GM23338 (cell line): ENCODE measurements around the gene PDZD8. TPM values are rescaled to one million over a fixed set of nuclear protein-coding genes. Genes with fewer than 3 reads are reported as not detected.

Experiments
- ATAC-seq: fragments of 200-7000 bp; cut with Tn5 transposase; 3 replicates; pipeline ENCODE4 v1.9.1; 2020
- DNase-seq: peaks from one replicate; pipeline ENCODE4 v3.0.0-alpha.2; 2015; ENCODE audit warnings: low spot score
- H2AFZ ChIP-seq: fragments of 200-600 bp; sonication (generic); 2 replicates; pipeline ENCODE4 v1.8.0; 2016; ENCODE audit warnings: antibody characterized with exemption, mild to moderate bottlenecking, moderate library complexity
- H3F3A ChIP-seq: fragments of 200-600 bp; sonication (generic); replicated peaks from 2 replicates; pipeline ENCODE4 v1.8.0; 2017; ENCODE audit warnings: antibody characterized with exemption, mixed run types, low read depth
- H3K27ac ChIP-seq: fragments of 200-600 bp; sonication (generic); 2 replicates; pipeline ENCODE4 v1.6.1; 2016; ENCODE audit warnings: low read depth
- H3K27me3 ChIP-seq: fragments of 200-600 bp; sonication (generic); 2 replicates; pipeline ENCODE4 v1.8.0; 2016; ENCODE audit warnings: mild to moderate bottlenecking, mixed run types, moderate library complexity; ENCODE audit not compliant: insufficient read depth
- H3K36me3 ChIP-seq: fragments of 200-600 bp; sonication (generic); 2 replicates; pipeline ENCODE4 v1.8.0; 2016; ENCODE audit warnings: mild to moderate bottlenecking; ENCODE audit not compliant: insufficient read depth
- H3K4me1 ChIP-seq: fragments of 200-600 bp; sonication (generic); 2 replicates; pipeline ENCODE4 v1.8.0; 2016; ENCODE audit warnings: mild to moderate bottlenecking, moderate library complexity; ENCODE audit not compliant: insufficient read depth
- H3K4me2 ChIP-seq: fragments of 200-600 bp; sonication (generic); 2 replicates; pipeline ENCODE4 v1.7.1; 2017; ENCODE audit warnings: mixed run types
- H3K4me3 ChIP-seq: fragments of 200-600 bp; sonication (generic); 2 replicates; pipeline ENCODE4 v1.6.1; 2016; ENCODE audit warnings: mixed run types
- H3K79me2 ChIP-seq: fragments of 200-600 bp; sonication (generic); replicated peaks from 2 replicates; pipeline ENCODE4 v1.8.0; 2017; ENCODE audit warnings: mild to moderate bottlenecking; ENCODE audit not compliant: insufficient read depth
- H3K9me2 ChIP-seq: fragments of 200-600 bp; sonication (generic); 2 replicates; pipeline ENCODE4 v1.8.0; 2017; ENCODE audit not compliant: insufficient read depth
- H4K20me1 ChIP-seq: fragments of 200-600 bp; sonication (generic); replicated peaks from 2 replicates; pipeline ENCODE4 v1.8.0; 2017; ENCODE audit warnings: mild to moderate bottlenecking; ENCODE audit not compliant: insufficient read depth
- H3K27ac Mint-ChIP-seq: 2 replicates; pipeline ENCODE4 v1.8.0; 2020; ENCODE audit warnings: inconsistent platforms, mild to moderate bottlenecking, moderate library complexity, mixed read lengths
- H3K27me3 Mint-ChIP-seq: 3 replicates; pipeline ENCODE4 v1.8.0; 2022; ENCODE audit warnings: low read depth, mild to moderate bottlenecking, moderate library complexity, mixed read lengths, inconsistent platforms; ENCODE audit not compliant: insufficient read depth, poor library complexity
- H3K36me3 Mint-ChIP-seq: 3 replicates; pipeline ENCODE4 v1.8.0; 2021; ENCODE audit warnings: low read depth, mild to moderate bottlenecking, inconsistent platforms, moderate library complexity, mixed read lengths
- H3K4me1 Mint-ChIP-seq: 3 replicates; pipeline ENCODE4 v1.8.0; 2020; ENCODE audit warnings: mild to moderate bottlenecking, inconsistent platforms, mixed read lengths
- H3K4me3 Mint-ChIP-seq: 3 replicates; pipeline ENCODE4 v1.8.0; 2021; ENCODE audit warnings: moderate library complexity, mild to moderate bottlenecking, inconsistent platforms, mixed read lengths
- H3K9me3 Mint-ChIP-seq: 3 replicates; pipeline ENCODE4 v1.8.0; 2020; ENCODE audit warnings: moderate library complexity, mild to moderate bottlenecking, inconsistent platforms, mixed read lengths
- CREB1 ChIP-seq: fragments of 250-450 bp; sonication (Bioruptor Pico); IDR thresholded peaks from 2 replicates; pipeline ENCODE4 v1.5.0; 2020; ENCODE audit warnings: low read depth, mild to moderate bottlenecking, moderate library complexity
- ETS1 ChIP-seq: IDR thresholded peaks from 2 replicates; pipeline ENCODE4 v1.6.1; 2016; ENCODE audit warnings: antibody characterized with exemption
- NANOG ChIP-seq: IDR thresholded peaks from 2 replicates; pipeline ENCODE4 v1.6.1; 2016; ENCODE audit warnings: antibody characterized with exemption, borderline replicate concordance
- POLR2AphosphoS5 ChIP-seq: IDR thresholded peaks from 2 replicates; pipeline ENCODE4 v1.6.1; 2016; ENCODE audit warnings: antibody characterized with exemption, low read depth
- REST ChIP-seq: IDR thresholded peaks from one replicate; pipeline ENCODE4 v1.6.1; 2018; ENCODE audit warnings: antibody characterized with exemption; ENCODE audit not compliant: unreplicated experiment
- ZNF114 ChIP-seq: fragments of 250-450 bp; sonication (Bioruptor Pico); IDR thresholded peaks from 2 replicates; pipeline ENCODE4 v1.5.0; 2020; ENCODE audit warnings: mild to moderate bottlenecking, moderate library complexity
- ZNF462 ChIP-seq: fragments of 250-450 bp; sonication (Bioruptor Pico); IDR thresholded peaks from 2 replicates; pipeline ENCODE4 v1.5.0; 2020; ENCODE audit warnings: mild to moderate bottlenecking, moderate library complexity
- polyA plus RNA-seq: library from polyadenylated mRNA; unstranded; fragments of >200 nt; fragmentation: Nextera tagmentation; extraction: Ambion mirVana; gene quantifications from 2 replicates; pipeline ENCODE4 v1.2.1, GENCODE V29; 2016
- total RNA-seq: library from RNA; depleted of rRNA; stranded (reverse); fragments of >200 nt; shearing (Covaris generic); gene quantifications from 2 replicates; pipeline ENCODE4 v1.2.3, GENCODE V29; 2014

The PDZD8 gene
- total and polyA plus RNA-seq, 2 experiments from 2014 or later: 11.4 to 28.6 TPM

- H3K27me3 ChIP-seq: no peaks in the 10 kb centered on the region
- Mint-ChIP-seq H3K4me1 (peaks cover 39% of the 10 kb centered on the region), H3K36me3 (no peaks in the 10 kb centered on the region; the same call in 1 of the 3 replicates), H3K9me3 (no peaks in the 10 kb centered on the region), H3K27me3 (peaks cover 7% of the 10 kb centered on the region), H3K27ac (no peak overlapping the region), H3K4me3 (no peak overlapping the region)
- no peaks in the 10 kb centered on the region for H3K9me2 ChIP-seq
- no peaks in the 10 kb centered on the region for H3K36me3 ChIP-seq
- no peaks in the 10 kb centered on the region for H3K79me2 ChIP-seq
- no peak overlapping the region for H3K4me3 ChIP-seq
- H3K27ac ChIP-seq: no peak overlapping the region
- DNase-seq (no peak), ATAC-seq (no peak)
- no peaks in the 10 kb centered on the region for H3F3A ChIP-seq
- no peak overlapping the region for H2AFZ ChIP-seq
- H3K4me1 ChIP-seq: peaks cover 5% of the 10 kb centered on the region; the same call in 1 of the 2 replicates
- no peak overlapping the region for H3K4me2 ChIP-seq
- TF ChIP-seq REST (no peak), ZNF462 (CRISPR knock-in tag) (no peak), ETS1 (no peak), POLR2AphosphoS5 (no peak), NANOG (no peak), ZNF114 (CRISPR knock-in tag) (no peak), CREB1 (CRISPR knock-in tag) (no peak)
- H4K20me1 ChIP-seq: peaks cover 5% of the 10 kb centered on the region; the same call in 1 of the 2 replicates
Observed at GRCh38 chr10:117255835-117256460, 119.3 kb downstream of the PDZD8 start.
